ENCODE data around the gene CCK.

CCK gene

GRCh38 chr3:42226470-42227425 lies 39.2 kb downstream of the CCK start:
- Histone ChIP-seq H3K9me3 (ENCODE audit: control insufficient read depth in 5 of 5, low read length in 5 of 5) (no peaks in the 10 kb centered on the region), H3K4me3 (ENCODE audit: low read depth in 1 of 5, low read length in 5 of 5) (no peak overlapping the region), H3K4me1 (ENCODE audit: control insufficient read depth in 5 of 5, insufficient read depth in 5 of 5, low read length in 5 of 5) (peaks cover 2 to 21% (median 16%) of the 10 kb centered on the region in 5 donors), H3K27me3 (ENCODE audit: control insufficient read depth in 5 of 5, insufficient read depth in 4 of 5, low read length in 5 of 5) (no peaks in the 10 kb centered on the region), H3K27ac (ENCODE audit: low read depth, low read length) (no peak overlapping the region), H3K36me3 (ENCODE audit: control insufficient read depth in 5 of 5, insufficient read depth in 5 of 5, low read length in 5 of 5) (peaks cover 6 to 47% (median 29%) of the 10 kb centered on the region in 5 donors), H3K9ac (ENCODE audit: low read length in 5 of 5) (no peak overlapping the region)

- Histone ChIP-seq H3K36me3 (ENCODE audit: control insufficient read depth in 5 of 5, insufficient read depth in 5 of 5, low read length in 5 of 5) (peaks cover 6 to 55% (median 37%) of the 10 kb centered on the region in 5 donors), H3K9ac (ENCODE audit: low read length in 5 of 5) (no peak overlapping the region), H3K27ac (ENCODE audit: low read depth, low read length) (no peak overlapping the region), H3K4me3 (ENCODE audit: low read depth in 1 of 5, low read length in 5 of 5) (no peak overlapping the region), H3K27me3 (ENCODE audit: control insufficient read depth in 5 of 5, insufficient read depth in 4 of 5, low read length in 5 of 5) (no peaks in the 10 kb centered on the region), H3K9me3 (ENCODE audit: control insufficient read depth in 5 of 5, low read length in 5 of 5) (no peaks in the 10 kb centered on the region), H3K4me1 (ENCODE audit: control insufficient read depth in 5 of 5, insufficient read depth in 5 of 5, low read length in 5 of 5) (peaks cover 2 to 21% (median 16%) of the 10 kb centered on the region in 5 donors)
Observed at GRCh38 chr3:42225486-42226363, 40.3 kb downstream of the CCK start.

- H3K27ac ChIP-seq (ENCODE audit: low read depth, low read length), result no peak overlapping the region
- no peaks in the 10 kb centered on the region for H3K27me3 ChIP-seq (ENCODE audit: control insufficient read depth in 5 of 5, insufficient read depth in 4 of 5, low read length in 5 of 5)
- no peak overlapping the region for H3K4me3 ChIP-seq (ENCODE audit: low read depth in 1 of 5, low read length in 5 of 5)
- no peak overlapping the region for H3K9ac ChIP-seq (ENCODE audit: low read length in 5 of 5)
- peaks cover 4 to 18% (median 14%) of the 10 kb centered on the region in 5 donors for H3K4me1 ChIP-seq (ENCODE audit: control insufficient read depth in 5 of 5, insufficient read depth in 5 of 5, low read length in 5 of 5)
- H3K36me3 ChIP-seq (ENCODE audit: control insufficient read depth in 5 of 5, insufficient read depth in 5 of 5, low read length in 5 of 5), result peaks cover 6 to 64% (median 46%) of the 10 kb centered on the region in 5 donors
- H3K9me3 ChIP-seq (ENCODE audit: control insufficient read depth in 5 of 5, low read length in 5 of 5), result no peaks in the 10 kb centered on the region
Observed at GRCh38 chr3:42224658-42225421, 41.1 kb downstream of the CCK start.

- Histone ChIP-seq H3K4me3 (ENCODE audit: low read depth in 1 of 5, low read length in 5 of 5) (no peak overlapping the region), H3K9me3 (ENCODE audit: control insufficient read depth in 5 of 5, low read length in 5 of 5) (no peaks in the 10 kb centered on the region), H3K36me3 (ENCODE audit: control insufficient read depth in 5 of 5, insufficient read depth in 5 of 5, low read length in 5 of 5) (peaks cover 6 to 71% (median 51%) of the 10 kb centered on the region in 5 donors), H3K27me3 (ENCODE audit: control insufficient read depth in 5 of 5, insufficient read depth in 4 of 5, low read length in 5 of 5) (no peaks in the 10 kb centered on the region), H3K4me1 (ENCODE audit: control insufficient read depth in 5 of 5, insufficient read depth in 5 of 5, low read length in 5 of 5) (peaks cover 4 to 18% (median 12%) of the 10 kb centered on the region in 5 donors), H3K9ac (ENCODE audit: low read length in 5 of 5) (no peak overlapping the region), H3K27ac (ENCODE audit: low read depth, low read length) (no peak overlapping the region)
Observed at GRCh38 chr3:42224178-42224577, 41.8 kb downstream of the CCK start.

- H3K27ac ChIP-seq (ENCODE audit: low read depth, low read length), result no peak overlapping the region
Observed at GRCh38 chr3:42222942-42223693, 42.9 kb downstream of the CCK start.

GRCh38 chr3:42220436-42221121 lies 45.4 kb downstream of the CCK start:
- H3K27me3 ChIP-seq (ENCODE audit: control insufficient read depth in 5 of 5, insufficient read depth in 4 of 5, low read length in 5 of 5), result no peaks in the 10 kb centered on the region
- peaks cover 3 to 92% (median 69%) of the 10 kb centered on the region in 5 donors for H3K36me3 ChIP-seq (ENCODE audit: control insufficient read depth in 5 of 5, insufficient read depth in 5 of 5, low read length in 5 of 5)
- H3K4me1 ChIP-seq (ENCODE audit: control insufficient read depth in 5 of 5, insufficient read depth in 5 of 5, low read length in 5 of 5), result peaks cover 4 to 18% (median 12%) of the 10 kb centered on the region in 5 donors
- H3K27ac ChIP-seq (ENCODE audit: low read depth, low read length), result no peak overlapping the region
- no peak overlapping the region for H3K9ac ChIP-seq (ENCODE audit: low read length in 5 of 5)
- no peaks in the 10 kb centered on the region for H3K9me3 ChIP-seq (ENCODE audit: control insufficient read depth in 5 of 5, low read length in 5 of 5)
- H3K4me3 ChIP-seq (ENCODE audit: low read depth in 1 of 5, low read length in 5 of 5), result no peak overlapping the region

More at GRCh38 chr3:42222942-42223693, 42.9 kb downstream of the CCK start:
- H3K4me1 ChIP-seq (ENCODE audit: control insufficient read depth in 5 of 5, insufficient read depth in 5 of 5, low read length in 5 of 5), result peaks cover 4 to 18% (median 12%) of the 10 kb centered on the region in 5 donors
- no peak overlapping the region for H3K4me3 ChIP-seq (ENCODE audit: low read depth in 1 of 5, low read length in 5 of 5)
- H3K27me3 ChIP-seq (ENCODE audit: control insufficient read depth in 5 of 5, insufficient read depth in 4 of 5, low read length in 5 of 5), result no peaks in the 10 kb centered on the region
- peaks cover 6 to 77% (median 55%) of the 10 kb centered on the region in 5 donors for H3K36me3 ChIP-seq (ENCODE audit: control insufficient read depth in 5 of 5, insufficient read depth in 5 of 5, low read length in 5 of 5)
- no peak overlapping the region for H3K9ac ChIP-seq (ENCODE audit: low read length in 5 of 5)
- H3K9me3 ChIP-seq (ENCODE audit: control insufficient read depth in 5 of 5, low read length in 5 of 5), result no peaks in the 10 kb centered on the region

GRCh38 chr3:42216931-42217333 lies 49.1 kb downstream of the CCK start:
- H3K4me1 ChIP-seq (ENCODE audit: control insufficient read depth in 5 of 5, insufficient read depth in 5 of 5, low read length in 5 of 5), result peaks cover 0 to 3% (median 0%) of the 10 kb centered on the region in 5 donors
- no peak overlapping the region for H3K4me3 ChIP-seq (ENCODE audit: low read depth in 1 of 5, low read length in 5 of 5)
- H3K27me3 ChIP-seq (ENCODE audit: control insufficient read depth in 5 of 5, insufficient read depth in 4 of 5, low read length in 5 of 5), result no peaks in the 10 kb centered on the region
- H3K9ac ChIP-seq (ENCODE audit: low read length in 5 of 5), result no peak overlapping the region
- no peaks in the 10 kb centered on the region for H3K9me3 ChIP-seq (ENCODE audit: control insufficient read depth in 5 of 5, low read length in 5 of 5)
- H3K27ac ChIP-seq (ENCODE audit: low read depth, low read length), result no peak overlapping the region
- H3K36me3 ChIP-seq (ENCODE audit: control insufficient read depth in 5 of 5, insufficient read depth in 5 of 5, low read length in 5 of 5), result peaks cover 2 to 86% (median 65%) of the 10 kb centered on the region in 5 donors

- Histone ChIP-seq H3K27ac (ENCODE audit: low read depth, low read length) (no peak overlapping the region), H3K9me3 (ENCODE audit: control insufficient read depth in 5 of 5, low read length in 5 of 5) (no peaks in the 10 kb centered on the region), H3K4me1 (ENCODE audit: control insufficient read depth in 5 of 5, insufficient read depth in 5 of 5, low read length in 5 of 5) (peaks cover 0 to 3% (median 0%) of the 10 kb centered on the region in 5 donors), H3K4me3 (ENCODE audit: low read depth in 1 of 5, low read length in 5 of 5) (no peak overlapping the region), H3K36me3 (ENCODE audit: control insufficient read depth in 5 of 5, insufficient read depth in 5 of 5, low read length in 5 of 5) (peaks cover 7 to 87% (median 65%) of the 10 kb centered on the region in 5 donors), H3K9ac (ENCODE audit: low read length in 5 of 5) (no peak overlapping the region), H3K27me3 (ENCODE audit: control insufficient read depth in 5 of 5, insufficient read depth in 4 of 5, low read length in 5 of 5) (no peaks in the 10 kb centered on the region)
Observed at GRCh38 chr3:42216302-42216701, 49.7 kb downstream of the CCK start.
